Vagina (tissue), 2 donors: ENCODE data around the gene HSPB6.

Experiments used
- POLR2A ChIP-seq, 2 donors: fragments of 450-650 bp; IDR thresholded peaks; one replicate each; pipeline ENCODE4 v1.6.1; 2017; ENCODE audit warnings: antibody characterized with exemption in 2 of 2, mild to moderate bottlenecking in 2 of 2, moderate library complexity in 2 of 2
- POLR2AphosphoS5 ChIP-seq, 2 donors: sonication (generic); formaldehyde crosslinking; IDR thresholded peaks; one replicate each; pipeline ENCODE4 v1.9.0; 2017; ENCODE audit warnings: antibody characterized with exemption in 2 of 2, mild to moderate bottlenecking in 2 of 2, low read depth in 1 of 2; ENCODE audit not compliant: insufficient read depth in 1 of 2
- TF ChIP-seq, protein P1 (sequence below), 3 experiments: fragments of 450-650 bp in 2 of 3; fragments of 200-600 bp in 1 of 3; sonication (generic) in 1 of 3; IDR thresholded peaks; one replicate each; pipeline ENCODE4 v1.5.1; 2017 to 2019; ENCODE audit warnings: antibody characterized with exemption in 3 of 3, mild to moderate bottlenecking in 2 of 3, moderate library complexity in 2 of 3

DNA sequence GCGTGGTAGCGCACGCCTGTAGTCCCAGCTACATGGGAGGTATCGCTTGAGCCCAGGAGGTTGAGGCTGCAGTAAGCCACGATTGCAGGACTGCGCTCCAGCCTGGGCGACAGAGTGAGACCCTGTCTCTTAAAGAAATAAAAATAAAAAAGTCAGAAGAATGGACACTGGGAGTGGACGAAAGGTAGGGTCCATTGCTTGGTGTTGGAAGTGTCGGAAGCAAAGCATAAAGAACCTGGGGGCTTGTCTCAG, 18.1 kb upstream of the HSPB6 start:
- TF ChIP-seq, protein P1, sequence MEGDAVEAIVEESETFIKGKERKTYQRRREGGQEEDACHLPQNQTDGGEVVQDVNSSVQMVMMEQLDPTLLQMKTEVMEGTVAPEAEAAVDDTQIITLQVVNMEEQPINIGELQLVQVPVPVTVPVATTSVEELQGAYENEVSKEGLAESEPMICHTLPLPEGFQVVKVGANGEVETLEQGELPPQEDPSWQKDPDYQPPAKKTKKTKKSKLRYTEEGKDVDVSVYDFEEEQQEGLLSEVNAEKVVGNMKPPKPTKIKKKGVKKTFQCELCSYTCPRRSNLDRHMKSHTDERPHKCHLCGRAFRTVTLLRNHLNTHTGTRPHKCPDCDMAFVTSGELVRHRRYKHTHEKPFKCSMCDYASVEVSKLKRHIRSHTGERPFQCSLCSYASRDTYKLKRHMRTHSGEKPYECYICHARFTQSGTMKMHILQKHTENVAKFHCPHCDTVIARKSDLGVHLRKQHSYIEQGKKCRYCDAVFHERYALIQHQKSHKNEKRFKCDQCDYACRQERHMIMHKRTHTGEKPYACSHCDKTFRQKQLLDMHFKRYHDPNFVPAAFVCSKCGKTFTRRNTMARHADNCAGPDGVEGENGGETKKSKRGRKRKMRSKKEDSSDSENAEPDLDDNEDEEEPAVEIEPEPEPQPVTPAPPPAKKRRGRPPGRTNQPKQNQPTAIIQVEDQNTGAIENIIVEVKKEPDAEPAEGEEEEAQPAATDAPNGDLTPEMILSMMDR (IDR thresholded peaks at IDR 0.05), result no peak
- TF ChIP-seq POLR2AphosphoS5 (IDR thresholded peaks at IDR 0.05; ENCODE audit: insufficient read depth in 1 of 2, low read depth in 1 of 2), result no peak
- TF ChIP-seq POLR2A (IDR thresholded peaks at IDR 0.05), result no peak
